GM21529 (cell line): ENCODE results near the gene CGN.

Source experiments
- ATAC-seq: cut with Tn5 transposase; IDR thresholded peaks from one replicate; pipeline ENCODE4 v1.9.1; 2021; ENCODE audit not compliant: unreplicated experiment

Gene CGN, protein sequence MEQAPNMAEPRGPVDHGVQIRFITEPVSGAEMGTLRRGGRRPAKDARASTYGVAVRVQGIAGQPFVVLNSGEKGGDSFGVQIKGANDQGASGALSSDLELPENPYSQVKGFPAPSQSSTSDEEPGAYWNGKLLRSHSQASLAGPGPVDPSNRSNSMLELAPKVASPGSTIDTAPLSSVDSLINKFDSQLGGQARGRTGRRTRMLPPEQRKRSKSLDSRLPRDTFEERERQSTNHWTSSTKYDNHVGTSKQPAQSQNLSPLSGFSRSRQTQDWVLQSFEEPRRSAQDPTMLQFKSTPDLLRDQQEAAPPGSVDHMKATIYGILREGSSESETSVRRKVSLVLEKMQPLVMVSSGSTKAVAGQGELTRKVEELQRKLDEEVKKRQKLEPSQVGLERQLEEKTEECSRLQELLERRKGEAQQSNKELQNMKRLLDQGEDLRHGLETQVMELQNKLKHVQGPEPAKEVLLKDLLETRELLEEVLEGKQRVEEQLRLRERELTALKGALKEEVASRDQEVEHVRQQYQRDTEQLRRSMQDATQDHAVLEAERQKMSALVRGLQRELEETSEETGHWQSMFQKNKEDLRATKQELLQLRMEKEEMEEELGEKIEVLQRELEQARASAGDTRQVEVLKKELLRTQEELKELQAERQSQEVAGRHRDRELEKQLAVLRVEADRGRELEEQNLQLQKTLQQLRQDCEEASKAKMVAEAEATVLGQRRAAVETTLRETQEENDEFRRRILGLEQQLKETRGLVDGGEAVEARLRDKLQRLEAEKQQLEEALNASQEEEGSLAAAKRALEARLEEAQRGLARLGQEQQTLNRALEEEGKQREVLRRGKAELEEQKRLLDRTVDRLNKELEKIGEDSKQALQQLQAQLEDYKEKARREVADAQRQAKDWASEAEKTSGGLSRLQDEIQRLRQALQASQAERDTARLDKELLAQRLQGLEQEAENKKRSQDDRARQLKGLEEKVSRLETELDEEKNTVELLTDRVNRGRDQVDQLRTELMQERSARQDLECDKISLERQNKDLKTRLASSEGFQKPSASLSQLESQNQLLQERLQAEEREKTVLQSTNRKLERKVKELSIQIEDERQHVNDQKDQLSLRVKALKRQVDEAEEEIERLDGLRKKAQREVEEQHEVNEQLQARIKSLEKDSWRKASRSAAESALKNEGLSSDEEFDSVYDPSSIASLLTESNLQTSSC

DNA sequence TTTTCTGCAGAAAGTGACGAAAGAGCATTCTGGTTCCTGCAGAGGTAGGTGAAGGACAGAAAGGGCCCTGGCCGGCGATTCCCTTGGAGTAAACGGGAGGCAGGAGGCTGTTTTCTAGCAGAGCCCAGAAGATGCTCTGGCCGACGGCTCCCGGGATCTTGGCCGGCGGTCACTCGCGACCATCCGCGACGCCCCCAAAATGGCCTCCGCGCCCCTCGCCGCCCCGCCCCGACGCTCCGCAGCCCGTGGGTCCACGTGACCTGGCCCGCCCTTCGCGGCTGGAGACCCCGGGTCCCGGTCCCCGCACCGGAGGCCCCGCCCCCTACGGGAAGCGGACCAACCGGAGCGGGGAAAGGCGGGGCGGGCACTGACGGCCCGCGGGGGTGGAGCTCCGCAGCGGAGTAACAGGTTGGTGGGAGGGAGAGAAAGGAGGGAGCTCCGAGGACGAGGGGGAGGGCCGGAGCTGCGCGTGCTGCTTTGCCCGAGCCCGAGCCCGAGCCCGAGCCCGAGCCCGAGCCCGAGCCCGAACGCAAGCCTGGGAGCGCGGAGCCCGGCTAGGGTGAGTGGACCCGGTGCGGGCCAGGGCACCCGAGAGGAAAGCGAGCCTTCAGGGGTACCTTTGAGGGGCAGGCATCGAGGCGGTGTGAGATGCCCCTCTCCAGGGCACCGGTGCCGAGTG is at the start of gene CGN:
TSS of gene CGN (plus strand) at position 431 of the 679 bp plus-strand sequence. CDS start 7,133 bp downstream, outside the sequence.
- peak; percentile 83 for ATAC-seq

DNA sequence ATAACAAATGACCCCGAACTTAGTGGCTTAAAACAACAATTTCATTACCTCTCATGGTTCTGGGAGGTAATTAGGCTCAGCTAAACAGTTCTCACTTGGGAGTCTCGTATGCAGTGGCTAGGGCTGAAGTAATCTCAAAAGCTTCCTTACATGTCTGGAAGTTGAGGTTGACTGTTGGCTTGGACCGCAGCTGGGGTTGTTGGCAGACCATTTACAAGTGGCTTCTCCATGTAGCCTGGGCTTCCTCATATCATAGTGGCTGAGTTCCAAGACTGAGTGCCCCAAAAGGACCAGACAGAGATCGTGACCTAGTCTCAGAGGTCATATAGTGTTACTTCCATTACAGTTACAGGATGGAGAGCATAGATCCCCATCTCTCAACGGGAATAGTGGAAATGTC is 49.5 kb upstream of the CGN start:
- ATAC-seq: no peak

DNA sequence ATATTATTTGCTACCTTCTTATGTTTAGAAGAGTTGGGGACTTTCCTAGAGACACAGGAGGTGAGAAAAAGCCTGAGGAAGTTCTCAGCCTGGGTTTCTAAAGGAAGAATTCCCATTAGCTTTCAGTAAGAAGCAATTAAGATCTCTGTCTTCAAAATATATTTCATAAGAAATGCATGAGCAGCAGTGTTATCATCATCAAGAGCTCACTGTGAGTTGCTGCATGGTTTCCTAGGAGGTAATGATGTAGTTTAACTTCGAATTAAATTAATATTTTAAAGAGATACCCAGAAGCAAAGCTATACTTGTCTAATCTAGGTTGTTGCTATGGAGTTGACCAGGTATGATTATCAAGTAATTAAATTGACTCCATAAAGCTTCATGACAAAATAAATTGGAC is 46.2 kb upstream of the CGN start:
- ATAC-seq: no peak

DNA sequence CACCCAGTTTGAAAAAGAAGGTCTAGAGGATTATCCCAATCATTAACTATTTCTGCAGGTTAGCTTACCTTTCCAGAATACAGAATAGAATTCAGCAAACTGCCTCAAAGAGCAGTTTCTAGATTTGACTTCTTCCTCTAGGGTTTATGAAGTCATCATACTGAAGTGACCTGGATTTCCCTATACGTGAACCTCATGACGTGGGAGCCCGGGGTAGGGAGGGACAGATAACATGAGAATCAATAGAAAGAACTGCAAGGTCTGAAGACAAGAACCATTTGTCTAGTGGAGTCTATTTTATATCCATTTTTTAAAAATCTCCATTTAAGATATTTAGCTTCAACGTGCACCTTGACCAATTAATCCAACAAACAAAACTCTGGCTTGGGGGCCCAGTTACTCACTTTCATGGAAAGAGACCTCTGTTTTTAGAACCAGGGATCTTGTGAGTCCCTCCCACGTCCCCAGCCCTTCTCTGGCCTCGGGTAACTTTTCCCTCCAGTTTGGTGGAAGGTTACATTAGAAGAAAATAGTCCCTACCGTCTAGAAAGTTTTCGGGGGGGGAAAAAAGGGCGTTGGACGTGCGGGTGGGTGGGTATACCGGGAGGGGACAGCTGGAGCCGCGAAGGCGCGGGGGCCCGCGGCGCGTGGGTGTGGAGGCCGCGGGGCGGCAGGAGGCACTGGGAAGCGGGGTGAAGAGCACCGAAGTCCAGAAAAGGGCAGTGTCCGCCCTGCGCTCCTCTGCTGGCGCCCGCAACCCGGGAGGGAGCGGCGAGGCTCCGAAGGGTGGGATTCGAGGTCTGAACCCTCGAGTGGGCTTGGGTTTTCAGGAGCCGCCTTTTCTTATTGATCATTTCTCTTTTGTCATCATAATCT is 38.1 kb upstream of the CGN start:
- no peak for ATAC-seq

DNA sequence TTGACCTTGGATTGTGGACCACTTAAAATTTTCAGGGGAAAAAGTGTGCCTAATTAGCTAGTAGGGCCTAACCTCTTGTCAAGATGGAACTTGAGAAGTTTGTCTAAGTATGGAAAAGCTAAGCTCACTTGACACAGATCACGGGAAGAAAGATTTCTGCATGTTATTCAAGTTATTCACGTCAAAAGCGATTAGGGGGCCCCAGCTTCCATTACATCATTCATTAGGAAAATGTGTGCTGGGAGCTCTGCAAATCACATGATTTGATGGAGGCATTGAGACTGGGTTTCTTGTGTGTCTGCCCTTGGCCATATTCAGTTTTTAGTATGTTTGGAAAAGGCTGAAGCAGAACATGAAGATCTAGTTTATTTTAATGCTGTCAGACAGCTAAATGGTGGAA is 36.4 kb upstream of the CGN start:
- no peak for ATAC-seq

DNA sequence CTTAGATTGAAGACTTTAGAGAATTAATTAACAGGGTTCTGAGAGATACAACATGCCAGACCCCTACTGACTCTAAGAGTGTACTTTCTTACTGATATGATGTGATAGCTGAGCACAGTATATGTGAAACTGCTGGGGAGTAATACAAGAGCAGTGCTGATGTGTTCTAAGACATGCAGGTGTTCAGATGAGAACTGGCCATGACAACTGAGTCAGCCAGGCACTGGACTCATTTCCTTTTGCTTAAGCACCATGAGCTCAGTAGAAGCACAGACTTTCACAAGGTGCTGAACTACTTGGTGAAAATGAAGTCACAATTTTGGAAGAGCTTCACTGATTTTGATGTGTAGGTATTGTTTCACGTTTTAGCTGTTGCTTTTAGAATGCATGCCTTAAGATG is 36.0 kb upstream of the CGN start:
- ATAC-seq: peak; percentile 95

DNA sequence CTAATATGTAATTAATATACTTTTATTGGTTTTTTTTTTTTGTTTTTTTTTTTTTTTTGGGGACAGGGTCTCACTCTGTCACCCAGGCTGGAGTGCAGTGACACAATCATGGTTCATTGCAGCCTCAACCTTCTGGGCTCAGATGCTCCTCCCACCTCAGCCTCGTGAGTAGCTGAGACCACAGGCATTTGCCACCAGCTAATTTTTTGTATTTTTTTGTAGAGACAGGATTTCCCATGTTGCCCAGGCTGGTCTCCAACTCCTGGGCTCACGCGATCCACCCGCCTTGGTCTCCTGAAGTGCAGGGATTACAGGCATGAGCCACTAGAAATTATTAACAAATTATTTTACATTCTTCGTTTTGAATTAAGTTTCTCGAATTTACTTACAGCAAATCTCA is 35.1 kb upstream of the CGN start:
- no peak for ATAC-seq

DNA sequence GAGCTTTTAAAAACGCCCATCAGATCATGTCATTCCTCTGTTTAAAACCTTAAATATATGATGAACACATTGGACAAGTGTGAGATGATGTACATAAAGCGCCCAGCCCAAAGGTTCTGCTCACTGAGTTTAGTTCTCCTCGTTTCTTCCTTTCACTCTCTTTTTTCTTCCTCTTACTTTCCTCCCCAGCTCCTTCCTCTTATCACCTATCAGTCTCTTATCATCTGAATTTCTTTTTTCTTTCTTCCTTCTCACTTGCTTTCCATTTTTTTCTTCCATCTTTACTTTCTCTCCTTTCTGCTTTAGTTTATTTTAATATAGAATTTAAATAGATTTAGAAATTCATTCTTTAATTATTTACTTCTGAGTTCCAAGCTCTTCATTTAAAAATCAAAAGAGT is 34.1 kb upstream of the CGN start:
- no peak for ATAC-seq

DNA sequence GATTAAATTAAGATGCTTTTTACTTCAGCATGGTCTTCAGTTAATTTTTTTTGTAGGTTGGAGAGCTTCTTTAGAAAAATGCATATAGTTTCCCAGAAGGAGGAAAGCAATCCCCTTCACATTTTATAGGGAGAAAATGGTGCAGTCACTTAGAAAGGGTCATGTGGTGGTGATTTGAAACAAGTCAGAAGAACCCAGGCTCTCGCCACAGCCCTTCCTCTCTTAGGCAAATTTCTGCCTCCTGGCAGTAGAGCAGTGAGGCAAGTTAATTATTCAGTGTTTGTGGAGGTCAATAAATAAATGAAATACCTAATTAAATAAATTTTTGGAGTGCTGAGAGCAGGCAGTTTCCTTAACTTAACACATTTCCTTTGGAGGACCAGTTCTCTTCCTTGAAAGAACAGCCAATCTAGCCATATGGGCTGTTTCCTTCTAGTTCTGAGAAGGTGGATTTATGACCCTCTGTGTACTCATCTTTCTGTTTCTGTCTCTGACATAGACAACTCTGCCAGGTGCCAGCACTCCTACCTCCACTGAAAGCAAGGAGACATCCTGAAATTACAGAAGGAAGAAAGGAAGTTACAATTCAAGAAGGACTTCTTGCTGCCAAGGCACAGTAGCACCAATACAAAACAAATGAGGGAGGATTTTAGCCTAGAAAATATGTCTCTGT is 32.9 kb upstream of the CGN start:
- ATAC-seq: no peak

DNA sequence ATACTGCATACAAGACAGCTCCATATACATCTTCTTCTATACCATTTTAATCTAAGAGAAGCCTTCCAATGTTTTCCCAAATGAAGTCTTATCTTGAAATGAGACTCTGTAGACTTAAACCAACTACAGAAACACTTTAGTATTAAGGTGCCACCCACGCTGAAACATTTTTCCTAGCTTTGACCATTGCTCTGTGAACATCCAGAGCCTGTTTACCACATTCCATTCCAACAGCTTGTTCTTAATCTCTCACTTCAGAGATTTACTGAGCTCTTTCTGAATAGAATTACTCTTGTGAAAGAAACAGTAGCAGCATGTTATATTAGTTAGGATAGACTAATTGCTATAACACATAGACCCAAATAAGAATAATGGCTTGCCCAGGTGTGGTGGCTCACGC is 32.3 kb upstream of the CGN start:
- no peak for ATAC-seq

DNA sequence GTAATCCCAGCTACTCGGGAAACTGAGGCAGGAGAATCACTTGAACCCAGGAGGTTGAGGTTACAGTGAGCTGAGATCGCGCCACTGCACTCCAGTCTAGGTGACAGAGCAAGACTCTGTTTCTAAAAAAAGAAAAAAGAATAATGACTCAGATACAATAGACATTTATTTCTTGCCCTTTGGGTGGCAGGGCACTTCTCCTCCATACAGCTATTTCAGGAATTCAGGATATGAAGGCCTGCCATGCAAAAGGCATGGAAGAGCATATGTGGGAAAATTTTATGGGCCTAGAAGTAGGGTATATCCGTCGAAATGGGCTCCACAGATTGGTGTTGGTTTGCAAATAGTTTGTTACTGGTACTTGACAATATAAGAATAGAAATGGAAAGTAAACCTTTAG is 31.7 kb upstream of the CGN start:
- no peak for ATAC-seq

DNA sequence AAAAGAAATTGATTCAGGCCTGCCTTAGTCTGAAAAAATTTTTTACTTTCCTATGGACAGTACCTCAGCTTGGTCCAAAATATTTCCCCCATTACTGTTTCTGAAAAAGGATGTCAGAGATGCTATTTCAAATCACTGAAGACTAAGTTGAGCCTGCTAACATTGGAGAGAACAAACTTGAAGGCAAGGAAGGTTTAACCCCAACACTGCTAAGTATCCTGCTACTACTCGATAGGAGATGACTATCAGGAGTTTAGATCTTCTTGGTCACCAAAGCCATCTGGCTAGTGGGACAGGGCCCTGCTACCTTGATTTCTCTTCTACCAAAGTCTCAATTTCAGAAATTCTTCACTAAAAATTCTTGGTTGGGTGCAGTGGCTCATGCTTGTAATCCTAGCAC is 29.2 kb upstream of the CGN start:
- no peak for ATAC-seq

DNA sequence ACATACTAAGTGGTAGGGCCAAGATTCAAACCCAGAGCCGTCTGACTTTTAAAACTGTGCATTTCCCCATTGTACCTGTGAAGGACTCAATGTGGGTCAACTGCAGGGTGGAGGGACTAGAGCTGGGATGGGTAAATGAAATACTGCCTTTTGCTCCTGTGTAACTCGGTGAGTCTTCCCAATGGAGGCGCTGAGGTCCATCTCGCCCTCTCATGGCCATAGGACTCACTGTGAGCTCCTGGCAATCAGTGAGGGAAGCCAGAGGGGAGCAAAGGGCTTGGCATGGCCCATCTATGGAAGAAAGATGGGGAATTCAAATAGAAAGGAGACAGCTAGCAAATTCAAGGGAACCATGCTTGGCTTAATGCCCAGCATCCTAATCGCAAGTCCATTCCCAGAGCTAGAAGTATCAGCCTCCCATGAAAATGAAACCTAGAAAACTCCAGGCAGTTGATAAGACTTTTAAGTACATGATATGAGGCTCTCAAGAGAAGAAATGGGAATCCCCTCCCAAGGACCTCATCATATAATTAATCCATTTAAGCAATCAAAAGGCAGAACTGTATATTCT is 25.4 kb upstream of the CGN start:
- ATAC-seq: no peak

DNA sequence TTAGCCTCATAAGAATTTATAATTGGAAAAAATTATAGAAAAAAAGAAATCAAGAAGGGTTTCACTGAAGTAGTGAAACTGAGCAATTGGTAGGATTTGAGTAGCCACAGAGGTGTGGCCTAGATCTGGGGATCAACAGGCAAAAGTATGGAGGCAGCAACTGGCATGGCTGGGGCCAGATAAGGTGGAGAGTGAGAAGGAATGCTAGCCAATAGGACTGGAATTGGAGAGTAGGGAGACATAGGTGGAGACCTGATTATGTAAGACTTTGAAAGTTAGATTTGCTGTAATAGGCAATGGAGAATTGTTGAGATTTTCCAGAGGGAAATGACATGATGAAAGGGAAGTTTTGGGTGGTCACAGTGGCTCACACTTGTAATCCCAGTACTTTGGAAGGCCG is 24.6 kb upstream of the CGN start:
- no peak for ATAC-seq

DNA sequence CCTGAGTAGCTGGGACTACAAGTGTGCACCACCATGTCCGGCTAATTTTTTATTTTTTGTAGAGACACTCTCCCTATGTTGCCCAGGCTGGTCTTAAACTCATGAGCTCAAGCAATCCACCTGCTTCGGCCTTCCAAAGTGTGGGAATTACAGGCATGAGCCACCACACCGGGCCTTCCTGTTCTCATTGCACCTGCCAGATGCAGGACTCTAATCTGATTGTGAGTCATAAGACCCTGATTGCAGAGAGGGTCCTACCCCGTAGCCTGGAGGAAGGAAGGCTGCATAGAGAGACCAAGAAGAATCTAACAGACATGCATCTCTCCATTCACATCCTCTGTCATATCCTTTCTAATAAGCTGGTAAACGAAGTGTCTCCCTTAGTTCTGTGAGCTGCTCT is 19.5 kb upstream of the CGN start:
- no peak for ATAC-seq

DNA sequence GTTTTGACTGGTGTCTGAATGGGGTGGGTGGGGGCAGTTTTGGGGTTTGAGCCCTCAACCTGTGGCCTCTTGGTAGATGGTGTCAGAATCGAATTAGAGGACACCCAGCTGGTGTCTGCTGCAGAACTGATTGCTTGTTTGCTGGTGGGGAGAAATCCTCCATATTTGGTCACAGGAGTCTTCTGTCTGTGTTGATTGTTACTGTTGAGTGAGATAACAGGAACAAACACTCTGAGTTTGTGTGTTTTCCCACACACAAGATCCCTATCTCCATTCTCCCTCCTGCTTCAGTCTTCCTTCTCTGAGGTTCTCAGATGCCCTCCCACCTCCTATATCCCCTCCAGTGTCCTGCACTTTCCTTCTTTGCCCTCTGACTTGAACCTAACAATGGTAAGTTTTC is 19.1 kb upstream of the CGN start:
- ATAC-seq: no peak

DNA sequence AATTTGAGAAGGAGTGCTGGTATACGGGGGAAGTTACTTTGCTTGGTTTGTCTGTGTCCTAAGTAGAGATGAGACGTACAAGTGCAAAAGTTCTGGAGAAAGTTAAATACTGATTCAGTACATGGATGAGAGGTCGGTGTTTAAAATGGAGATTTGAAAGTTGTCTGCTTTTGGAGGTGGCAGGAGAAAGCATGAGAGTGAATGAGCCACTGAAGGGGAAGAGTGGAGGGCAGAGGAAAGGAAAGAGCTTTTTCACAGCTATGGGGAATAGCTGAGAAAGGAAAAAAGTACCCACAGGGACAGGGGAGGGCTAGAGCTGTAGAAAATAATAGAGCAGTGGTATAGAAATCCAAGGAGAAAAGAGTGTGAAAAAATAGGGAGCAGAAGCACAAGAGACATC is 18.1 kb upstream of the CGN start:
- ATAC-seq: no peak

DNA sequence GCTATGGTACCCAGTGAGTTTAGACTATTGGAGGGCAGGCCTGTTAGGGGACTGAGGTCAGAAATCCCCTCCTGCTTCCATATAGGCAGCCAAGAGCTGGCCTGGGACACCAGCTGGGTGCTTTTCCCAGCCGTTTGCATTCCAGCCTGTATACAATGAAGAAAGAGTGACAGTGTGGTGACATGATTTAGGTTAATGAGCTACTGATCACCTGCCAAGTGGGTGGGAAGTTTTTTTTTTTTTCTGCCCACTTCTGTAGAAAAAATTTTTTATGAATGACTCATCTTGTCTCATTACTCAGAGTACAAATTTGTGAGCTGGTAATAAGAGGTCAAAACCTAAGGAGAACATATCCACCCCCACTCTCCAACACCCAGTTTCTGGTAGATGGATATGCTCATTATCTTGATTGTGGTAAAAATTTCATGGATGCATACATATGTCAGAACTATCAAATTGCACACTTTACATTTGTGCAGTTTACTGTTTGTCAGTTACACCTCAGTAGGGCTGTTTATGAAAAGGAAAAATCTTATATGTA is 16.4 kb upstream of the CGN start:
- no peak for ATAC-seq

DNA sequence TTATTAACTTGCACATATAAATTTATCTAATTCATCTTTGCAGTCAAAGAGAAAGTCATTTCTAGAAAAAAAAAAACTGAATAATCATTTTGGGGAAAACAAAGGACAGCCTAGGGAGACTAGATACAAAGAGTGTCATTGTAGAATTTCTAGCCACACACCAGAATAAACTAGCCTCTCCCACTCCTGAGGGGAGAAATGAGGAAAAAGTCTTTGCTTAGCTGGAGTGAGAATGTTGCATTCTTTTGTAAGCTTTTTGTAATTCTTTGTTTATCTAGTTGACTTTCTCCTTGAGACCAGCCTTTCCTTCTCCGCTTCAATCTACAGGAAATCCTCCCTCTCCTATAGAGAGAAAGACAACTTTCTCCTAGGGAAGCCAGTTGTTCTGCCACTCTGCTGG is 15.9 kb upstream of the CGN start:
- no peak for ATAC-seq
